DLD1 (cell line): ENCODE data around the gene OR2V1.
"Not testable (repeated sequence)": the region's sequence is repeated elsewhere in the genome, so short reads cannot be mapped to it uniquely, and the experiment has no call there.

Source experiments
- in situ Hi-C: cut with HindIII; loops from 2 replicates; pipeline ENCODE4 v1.10.0; 2017; ENCODE audit warnings: low sequenced_read_pairs

Gene OR2V1

DNA sequence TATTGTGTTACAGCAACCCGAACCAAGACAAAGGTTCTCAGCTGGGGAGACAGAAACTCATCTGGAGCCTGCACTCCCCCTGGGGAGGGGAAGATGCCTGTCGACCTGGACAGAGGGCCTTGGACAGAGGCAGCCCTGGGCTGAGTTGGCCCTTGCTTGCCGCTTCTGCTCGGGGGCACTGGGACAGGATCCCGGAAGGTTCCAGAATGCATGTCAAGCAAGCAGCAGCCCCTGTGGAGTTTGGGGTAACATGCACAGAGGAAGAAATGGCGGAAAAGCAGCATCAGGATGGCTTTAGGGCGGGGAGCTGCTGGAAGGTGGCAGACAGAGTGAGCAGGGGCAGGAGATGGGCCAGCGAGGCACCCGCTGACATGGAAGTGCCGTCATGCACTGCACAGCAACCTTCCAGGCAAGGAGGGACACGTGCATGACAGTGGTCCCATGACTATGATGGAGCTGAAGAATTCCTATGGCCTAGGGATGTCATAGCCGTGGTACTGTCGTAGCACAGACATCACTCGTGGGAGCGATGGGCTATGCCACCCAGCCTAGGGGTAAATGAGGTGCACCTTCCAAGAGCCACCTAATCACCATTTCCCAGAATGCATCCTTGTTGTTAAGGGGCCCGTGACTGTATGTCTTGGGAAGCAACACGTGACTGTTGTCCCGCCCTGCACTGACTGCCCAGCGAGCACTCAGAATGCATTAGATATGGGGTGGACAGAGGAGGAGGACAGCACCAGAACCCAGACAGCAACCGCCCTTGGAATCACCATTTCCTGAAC, 26.2 kb downstream of the OR2V1 start:
- in situ Hi-C loops = not testable (repeated sequence)

GRCh38 chr5:181104259-181104568, 26.8 kb downstream of the OR2V1 start:
- in situ Hi-C loops = not testable (repeated sequence)

DNA sequence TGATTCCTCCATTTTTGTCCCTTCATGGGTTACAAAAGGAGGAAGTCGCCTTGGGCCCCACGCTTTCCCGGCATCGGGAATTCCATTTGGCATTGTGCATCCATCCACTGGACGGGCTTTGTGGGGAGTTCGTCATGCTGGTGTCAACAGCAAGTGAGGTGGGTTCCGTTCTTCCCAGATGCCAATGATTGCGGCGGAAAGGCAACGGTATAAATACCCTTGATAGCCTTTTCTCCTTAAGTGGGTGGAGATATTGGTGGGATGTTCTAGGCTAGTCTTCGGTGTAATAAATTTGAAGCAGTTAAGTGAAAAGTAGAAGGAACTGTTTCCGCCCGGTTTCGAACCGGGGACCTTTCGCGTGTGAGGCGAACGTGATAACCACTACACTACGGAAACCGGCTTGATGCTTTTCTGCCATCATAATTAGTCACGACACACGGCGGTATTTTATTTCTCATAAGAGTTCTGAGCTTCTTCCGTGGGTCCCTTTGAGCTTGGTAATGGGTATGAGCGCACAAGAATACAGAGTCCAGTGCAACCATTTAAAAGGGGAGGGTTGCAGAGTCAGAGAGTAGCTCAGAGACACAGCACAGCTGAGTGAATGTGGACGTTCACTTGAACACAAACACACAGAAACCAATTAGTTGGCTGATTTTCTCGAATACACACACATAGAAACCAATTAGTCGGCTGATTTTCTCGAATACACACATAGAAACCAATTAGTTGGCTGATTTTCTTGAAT, 28.9 kb downstream of the OR2V1 start:
- in situ Hi-C loops = not testable (repeated sequence)

DNA sequence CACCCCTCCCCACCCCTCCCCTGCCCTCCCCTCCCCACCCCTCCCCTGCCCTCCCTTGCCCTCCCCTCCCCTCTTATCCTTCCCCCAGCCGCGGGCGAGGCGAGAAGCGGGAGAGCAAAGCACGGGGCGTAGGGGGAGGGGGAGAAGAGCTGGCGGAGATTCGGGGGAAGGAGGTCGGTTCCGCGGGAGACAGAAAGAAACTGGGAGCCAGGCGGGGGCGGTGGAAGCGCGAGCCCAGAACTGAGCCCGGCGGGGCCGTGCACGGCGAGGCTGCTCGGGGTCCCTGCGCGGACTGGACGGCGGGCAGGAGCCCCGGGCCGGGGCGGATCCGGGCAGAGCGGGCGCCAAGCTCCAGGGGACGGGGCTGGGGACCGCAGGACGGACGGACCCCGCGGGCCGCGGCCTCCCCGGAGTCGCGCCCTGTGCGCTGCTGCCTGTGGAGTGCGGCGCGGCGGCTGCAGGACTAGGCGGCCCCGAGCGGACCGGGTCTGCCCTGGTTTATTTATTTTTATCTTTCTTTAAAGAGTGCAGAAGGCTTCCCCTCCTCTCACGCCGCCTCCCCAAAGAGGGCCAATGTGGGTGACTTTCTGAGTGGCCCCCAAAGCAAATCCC, 29.8 kb downstream of the OR2V1 start:
- in situ Hi-C loops = not testable (repeated sequence)

DNA sequence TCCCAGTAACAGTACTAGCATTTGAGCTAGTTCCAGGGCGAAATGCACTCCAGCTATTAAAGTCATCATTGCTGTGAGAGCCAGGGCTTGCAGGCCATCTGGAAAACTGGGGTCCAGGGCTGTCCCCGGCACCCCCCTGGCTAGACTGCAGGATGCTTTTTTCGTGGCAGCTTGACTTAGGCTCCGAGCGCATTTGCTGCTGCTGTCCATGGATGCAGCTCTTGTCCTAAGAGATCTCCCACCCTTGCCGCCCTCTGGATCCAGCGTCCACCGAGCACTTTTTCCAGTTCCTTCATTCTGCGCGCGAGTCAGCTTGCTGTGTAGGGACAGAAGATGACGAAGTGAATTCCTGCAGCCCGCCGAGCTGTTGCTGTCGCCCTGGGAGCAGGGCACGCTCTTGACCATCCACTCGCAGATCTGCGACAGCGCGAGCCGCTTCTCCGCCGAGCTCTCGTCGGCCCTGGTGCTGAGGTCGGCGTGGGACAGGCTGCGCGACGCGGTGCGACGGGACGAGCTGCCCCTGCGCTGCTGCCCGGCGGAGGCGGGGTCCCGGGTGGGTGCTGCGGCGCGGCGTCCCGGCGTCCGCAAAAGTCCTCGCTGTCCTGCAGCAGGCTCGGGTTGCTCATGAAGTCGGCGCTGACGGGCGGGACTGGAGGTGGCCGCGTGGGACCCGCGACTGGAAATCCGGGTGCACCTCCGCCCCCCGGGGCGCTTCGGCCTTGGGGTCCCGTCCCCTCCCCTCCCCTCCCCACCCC, 30.7 kb downstream of the OR2V1 start:
- in situ Hi-C loops = no loop called here

- in situ Hi-C loops = no loop called here
Measured at GRCh38 chr5:181099602-181100086, 31.3 kb downstream of the OR2V1 start.

DNA sequence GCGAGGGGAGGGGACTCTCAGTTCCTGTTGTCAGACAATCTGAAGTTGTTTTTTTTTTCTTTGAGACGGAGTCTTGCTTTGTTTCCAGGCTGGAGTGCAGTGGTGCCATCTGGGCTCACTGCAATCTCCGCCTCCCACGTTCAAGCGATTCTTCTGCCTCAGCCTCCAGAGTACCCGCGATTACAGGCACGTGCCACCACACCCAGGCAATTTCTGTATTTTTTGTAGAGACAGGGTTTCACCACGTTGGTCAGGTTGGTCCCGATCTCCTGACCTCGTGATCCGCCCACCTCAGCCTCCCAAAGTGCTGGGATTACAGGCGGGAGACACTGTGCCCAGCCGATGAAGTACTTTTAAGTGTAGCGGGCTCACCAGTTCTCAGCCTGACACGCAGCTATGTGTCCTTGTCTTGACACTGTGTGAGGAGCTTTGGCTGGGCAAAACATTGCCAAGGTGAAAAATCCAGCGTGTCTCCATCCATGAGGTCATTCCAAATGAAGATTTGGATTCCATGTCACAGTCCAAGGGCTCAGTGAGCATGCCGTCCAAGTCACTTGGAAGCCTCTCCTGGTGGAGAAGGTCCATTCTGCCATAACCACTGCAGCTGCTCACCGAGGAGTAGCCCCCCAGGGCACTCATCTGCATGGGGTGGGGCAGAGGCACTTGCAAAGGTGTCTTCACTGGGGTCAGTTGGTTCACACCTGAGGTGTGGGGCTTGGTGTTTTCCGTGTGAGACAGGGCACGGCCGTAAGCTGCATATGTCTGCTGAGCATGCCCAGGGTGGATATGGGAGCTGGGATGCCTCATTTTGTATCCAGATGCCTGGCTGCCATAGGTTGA, 32.0 kb downstream of the OR2V1 start:
- in situ Hi-C loops = no loop called here

- in situ Hi-C loops = not testable (repeated sequence)
Measured at GRCh38 chr5:181097759-181098491, 33.0 kb downstream of the OR2V1 start.

GRCh38 chr5:181097383-181097753, 33.6 kb downstream of the OR2V1 start:
- in situ Hi-C loops = not testable (repeated sequence)

DNA sequence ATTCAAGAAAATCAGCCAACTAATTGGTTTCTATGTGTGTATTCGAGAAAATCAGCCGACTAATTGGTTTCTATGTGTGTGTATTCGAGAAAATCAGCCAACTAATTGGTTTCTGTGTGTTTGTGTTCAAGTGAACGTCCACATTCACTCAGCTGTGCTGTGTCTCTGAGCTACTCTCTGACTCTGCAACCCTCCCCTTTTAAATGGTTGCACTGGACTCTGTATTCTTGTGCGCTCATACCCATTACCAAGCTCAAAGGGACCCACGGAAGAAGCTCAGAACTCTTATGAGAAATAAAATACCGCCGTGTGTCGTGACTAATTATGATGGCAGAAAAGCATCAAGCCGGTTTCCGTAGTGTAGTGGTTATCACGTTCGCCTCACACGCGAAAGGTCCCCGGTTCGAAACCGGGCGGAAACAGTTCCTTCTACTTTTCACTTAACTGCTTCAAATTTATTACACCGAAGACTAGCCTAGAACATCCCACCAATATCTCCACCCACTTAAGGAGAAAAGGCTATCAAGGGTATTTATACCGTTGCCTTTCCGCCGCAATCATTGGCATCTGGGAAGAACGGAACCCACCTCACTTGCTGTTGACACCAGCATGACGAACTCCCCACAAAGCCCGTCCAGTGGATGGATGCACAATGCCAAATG, 34.1 kb downstream of the OR2V1 start:
- in situ Hi-C loops = not testable (repeated sequence)

GRCh38 chr5:181095162-181095561, 35.8 kb downstream of the OR2V1 start:
- in situ Hi-C loops = not testable (repeated sequence)

- in situ Hi-C loops = no loop called here
Measured at GRCh38 chr5:181092428-181092827, 38.5 kb downstream of the OR2V1 start.

GRCh38 chr5:181088289-181088688, 42.7 kb downstream of the OR2V1 start:
- in situ Hi-C loops = no loop called here

- in situ Hi-C loops = no loop called here
Measured at GRCh38 chr5:181087309-181087708, 43.7 kb downstream of the OR2V1 start.

- in situ Hi-C loops = no loop called here
Measured at GRCh38 chr5:181086884-181087205, 44.1 kb downstream of the OR2V1 start.

GRCh38 chr5:181086026-181086883, 44.7 kb downstream of the OR2V1 start:
- in situ Hi-C loops = no loop called here

- in situ Hi-C loops = no loop called here
Measured at GRCh38 chr5:181084621-181085195, 46.3 kb downstream of the OR2V1 start.

GRCh38 chr5:181081989-181082388, 49.0 kb downstream of the OR2V1 start:
- in situ Hi-C loops = no loop called here
